HEK293 (cell line): ENCODE results near the gene GATAD1.
"Not testable (repeated sequence)": the region's sequence is repeated elsewhere in the genome, so short reads cannot be mapped to it uniquely, and the experiment has no call there.

Source experiments
- CTCF ChIA-PET: fragments of 350-600 bp; formaldehyde crosslinking; extraction: SDS; loops from one replicate; lab custom pipeline; 2021; ENCODE audit warnings: antibody characterized with exemption; lab: Yijun Ruan, JAX
- POLR2A ChIA-PET: fragments of 300-600 bp; formaldehyde crosslinking; extraction: SDS; loops from one replicate; lab custom pipeline; 2020; ENCODE audit warnings: antibody characterized with exemption, inconsistent platforms; lab: Yijun Ruan, JAX
- H3K27ac ChIP-seq: fragments of 200-500 bp; sonication (Bioruptor generic); 2 replicates; pipeline ENCODE4 v1.5.1; 2014; ENCODE audit warnings: low read depth, low read length, control low read depth, inconsistent platforms; ENCODE audit errors: extremely low read depth
- H3K36me3 ChIP-seq, 2 experiments: fragments of 200-500 bp in 1 of 2; sonication (Bioruptor generic) in 1 of 2; 1 replicate in 1 of 2; 2 replicates in 1 of 2; pipeline ENCODE4 v1.5.1; 2014 to 2017; ENCODE audit warnings: inconsistent platforms in 2 of 2, low read length in 2 of 2; ENCODE audit not compliant: control insufficient read depth in 2 of 2, insufficient read depth in 1 of 2
- H3K4me1 ChIP-seq: fragments of 200-500 bp; sonication (Bioruptor generic); 2 replicates; pipeline ENCODE4 v1.5.1; 2014; ENCODE audit warnings: mild to moderate bottlenecking, low read length, inconsistent platforms; ENCODE audit not compliant: control insufficient read depth, insufficient read depth
- H3K4me3 ChIP-seq: 2 replicates; pipeline ENCODE4 v1.5.1; 2011; ENCODE audit warnings: low read depth, mild to moderate bottlenecking, control low read depth, low read length, moderate library complexity
- H3K9me3 ChIP-seq: fragments of 200-500 bp; sonication (Bioruptor generic); 2 replicates; pipeline ENCODE4 v1.5.1; 2014; ENCODE audit warnings: low read depth, low read length, inconsistent platforms; ENCODE audit not compliant: control insufficient read depth, insufficient read depth
- GLIS2 ChIP-seq: fragments of 450-650 bp; formaldehyde crosslinking; IDR thresholded peaks from 2 replicates; pipeline ENCODE4 v1.5.1; 2016; ENCODE audit warnings: missing biosample characterization, missing genetic modification characterization
- HOXA7 ChIP-seq: sonication (generic); formaldehyde crosslinking; IDR thresholded peaks from 2 replicates; pipeline ENCODE4 v1.8.1; 2022; ENCODE audit warnings: missing genetic modification reagents, borderline replicate concordance
- KLF10 ChIP-seq: fragments of 450-650 bp; IDR thresholded peaks from 2 replicates; pipeline ENCODE4 v1.5.1; 2018; ENCODE audit warnings: missing biosample characterization, mild to moderate bottlenecking, missing genetic modification characterization
- KLF9 ChIP-seq: fragments of 450-650 bp; formaldehyde crosslinking; IDR thresholded peaks from 2 replicates; pipeline ENCODE4 v1.5.1; 2016; ENCODE audit warnings: missing biosample characterization, missing genetic modification characterization, low read depth
- MEIS1 ChIP-seq: sonication (generic); formaldehyde crosslinking; IDR thresholded peaks from 2 replicates; pipeline ENCODE4 v1.8.1; 2022; ENCODE audit warnings: missing genetic modification reagents, mild to moderate bottlenecking, borderline replicate concordance
- PRDM10 ChIP-seq: fragments of 450-650 bp; formaldehyde crosslinking; IDR thresholded peaks from 2 replicates; pipeline ENCODE4 v1.5.1; 2016; ENCODE audit warnings: missing biosample characterization, missing genetic modification characterization
- SETDB1 ChIP-seq: IDR thresholded peaks from one replicate; pipeline ENCODE4 v1.6.1; 2017; ENCODE audit warnings: mild to moderate bottlenecking, low read length, moderate library complexity, mixed read lengths; ENCODE audit not compliant: insufficient read length
- SP2 ChIP-seq: fragments of 450-650 bp; formaldehyde crosslinking; IDR thresholded peaks from 2 replicates; pipeline ENCODE4 v1.5.1; 2016; ENCODE audit warnings: missing biosample characterization, missing genetic modification characterization
- ZBTB20 ChIP-seq: fragments of 450-650 bp; formaldehyde crosslinking; IDR thresholded peaks from 2 replicates; pipeline ENCODE4 v1.5.1; 2016; ENCODE audit warnings: missing biosample characterization, missing genetic modification characterization
- ZFP69B ChIP-seq: fragments of 450-650 bp; formaldehyde crosslinking; IDR thresholded peaks from 2 replicates; pipeline ENCODE4 v1.5.1; 2016; ENCODE audit warnings: missing biosample characterization, missing genetic modification characterization
- ZNF16 ChIP-seq: fragments of 450-650 bp; formaldehyde crosslinking; IDR thresholded peaks from 2 replicates; pipeline ENCODE4 v1.5.1; 2016; ENCODE audit warnings: low read depth, missing biosample characterization, missing genetic modification characterization
- ZNF2 ChIP-seq: fragments of 450-650 bp; formaldehyde crosslinking; IDR thresholded peaks from 2 replicates; pipeline ENCODE4 v1.5.1; 2016; ENCODE audit warnings: missing biosample characterization, missing genetic modification characterization
- ZNF37A ChIP-seq: fragments of 450-650 bp; IDR thresholded peaks from 2 replicates; pipeline ENCODE4 v1.5.1; 2018; ENCODE audit warnings: missing biosample characterization, missing genetic modification characterization
- ZNF473 ChIP-seq: fragments of 450-650 bp; formaldehyde crosslinking; IDR thresholded peaks from 2 replicates; pipeline ENCODE4 v1.5.1; 2017; ENCODE audit warnings: missing biosample characterization, missing genetic modification characterization
- ZNF501 ChIP-seq: fragments of 450-650 bp; formaldehyde crosslinking; IDR thresholded peaks from 2 replicates; pipeline ENCODE4 v1.5.1; 2016; ENCODE audit warnings: missing biosample characterization, missing genetic modification characterization
- ZNF529 ChIP-seq: fragments of 450-650 bp; formaldehyde crosslinking; IDR thresholded peaks from 2 replicates; pipeline ENCODE4 v1.5.1; 2017; ENCODE audit warnings: missing genetic modification characterization, missing biosample characterization; ENCODE audit not compliant: insufficient replicate concordance
- ZNF548 ChIP-seq: fragments of 450-650 bp; formaldehyde crosslinking; IDR thresholded peaks from 2 replicates; pipeline ENCODE4 v1.5.1; 2016; ENCODE audit warnings: missing biosample characterization, missing genetic modification characterization
- ZNF549 ChIP-seq: fragments of 450-650 bp; IDR thresholded peaks from 2 replicates; pipeline ENCODE4 v1.5.1; 2018; ENCODE audit warnings: missing biosample characterization, missing genetic modification characterization, mild to moderate bottlenecking, inconsistent platforms, moderate library complexity
- ZNF596 ChIP-seq: fragments of 450-650 bp; IDR thresholded peaks from 2 replicates; pipeline ENCODE4 v1.5.0; 2018; ENCODE audit warnings: missing biosample characterization, mild to moderate bottlenecking, missing genetic modification characterization, moderate library complexity
- ZNF654 ChIP-seq: fragments of 450-650 bp; formaldehyde crosslinking; IDR thresholded peaks from 2 replicates; pipeline ENCODE4 v1.5.1; 2016; ENCODE audit warnings: low read depth, missing biosample characterization, missing genetic modification characterization
- ZNF747 ChIP-seq: fragments of 450-650 bp; formaldehyde crosslinking; IDR thresholded peaks from 2 replicates; pipeline ENCODE4 v1.5.1; 2016; ENCODE audit warnings: missing biosample characterization, missing genetic modification characterization
- ZNF791 ChIP-seq: fragments of 450-650 bp; formaldehyde crosslinking; IDR thresholded peaks from 2 replicates; pipeline ENCODE4 v1.5.1; 2016; ENCODE audit warnings: missing biosample characterization, missing genetic modification characterization

GATAD1 gene

GRCh38 chr7:92478711-92479110 is 31.4 kb downstream of the GATAD1 start:
- no peaks in the 10 kb centered on the region for H3K9me3 ChIP-seq
- POLR2A ChIA-PET, result interaction anchor here (0.6 kb wide), 1 partner anchor 230 kb away, joined by 5 read pairs; no protein-coding TSS in a partner anchor
- CTCF ChIA-PET, result no interaction called here
- TF ChIP-seq ZNF654 (tag by site-specific recombination) (no peak), SETDB1 (no peak), ZNF16 (tag by site-specific recombination) (no peak), ZNF596 (tag by site-specific recombination) (no peak), MEIS1 (no peak)
- no peaks in the 10 kb centered on the region for H3K36me3 ChIP-seq
- no peak overlapping the region for H3K4me3 ChIP-seq
- H3K27ac ChIP-seq, result no peak overlapping the region
- no peaks in the 10 kb centered on the region for H3K4me1 ChIP-seq

- CTCF ChIA-PET, H3K27ac ChIP-seq, H3K36me3 ChIP-seq, H3K4me3 ChIP-seq, H3K9me3 ChIP-seq, H3K4me1 ChIP-seq: not testable (repeated sequence)
- POLR2A ChIA-PET, result interaction anchor here (0.6 kb wide), 1 partner anchor 231 kb away, joined by 5 read pairs; no protein-coding TSS in a partner anchor
Measured at GRCh38 chr7:92479146-92479545, 31.9 kb downstream of the GATAD1 start.

- H3K4me1 ChIP-seq, POLR2A ChIA-PET, H3K4me3 ChIP-seq, H3K9me3 ChIP-seq, H3K27ac ChIP-seq: not testable (repeated sequence)
- peaks cover 26 to 27% of the 10 kb centered on the region in 2 experiments for H3K36me3 ChIP-seq
- CTCF ChIA-PET, result interaction anchor here (0.6 kb wide), 1 partner anchor 23 kb away, joined by 4 read pairs; no protein-coding TSS in a partner anchor
Measured at GRCh38 chr7:92483624-92484023, 36.3 kb downstream of the GATAD1 start.

- POLR2A ChIA-PET, H3K4me3 ChIP-seq, H3K27ac ChIP-seq, H3K9me3 ChIP-seq, H3K4me1 ChIP-seq: not testable (repeated sequence)
- CTCF ChIA-PET, result interaction anchor here (0.6 kb wide), 1 partner anchor 23 kb away, joined by 4 read pairs; no protein-coding TSS in a partner anchor
- H3K36me3 ChIP-seq, result peaks cover 32 to 33% of the 10 kb centered on the region in 2 experiments
Measured at GRCh38 chr7:92484226-92484625, 36.9 kb downstream of the GATAD1 start.

- Histone ChIP-seq H3K4me1 (no peaks in the 10 kb centered on the region), H3K9me3 (no peaks in the 10 kb centered on the region), H3K27ac (no peak overlapping the region), H3K36me3 (peaks cover 42 to 43% of the 10 kb centered on the region in 2 experiments), H3K4me3 (no peak overlapping the region)
- POLR2A ChIA-PET, result no interaction called here
- CTCF ChIA-PET, result no interaction called here
- no peak for TF ChIP-seq PRDM10 (tag by site-specific recombination)
- TF ChIP-seq ZNF16 (tag by site-specific recombination), result no peak
- TF ChIP-seq ZFP69B, result no peak
- TF ChIP-seq ZBTB20 (tag by site-specific recombination), result no peak
- no peak for TF ChIP-seq ZNF529 (tag by site-specific recombination)
- TF ChIP-seq ZNF548, result no peak
- no peak for TF ChIP-seq KLF10 (tag by site-specific recombination)
- no peak for TF ChIP-seq ZNF747 (tag by site-specific recombination)
- TF ChIP-seq ZNF501 (tag by site-specific recombination), result no peak
- TF ChIP-seq HOXA7 (CRISPR knock-in tag), result no peak
- TF ChIP-seq KLF9 (tag by site-specific recombination), result no peak
- TF ChIP-seq SP2 (tag by site-specific recombination), result no peak
- no peak for TF ChIP-seq ZNF37A (tag by site-specific recombination)
- TF ChIP-seq ZNF473, result no peak
- no peak for TF ChIP-seq GLIS2 (tag by site-specific recombination)
- no peak for TF ChIP-seq ZNF2 (tag by site-specific recombination)
- TF ChIP-seq ZNF791, result no peak
- no peak for TF ChIP-seq ZNF549 (tag by site-specific recombination)
Measured at GRCh38 chr7:92485267-92485892, 38.1 kb downstream of the GATAD1 start.
